Measurements from ENCODE around the gene CAB39L. TPM values are rescaled to one million over a fixed set of nuclear protein-coding genes. Genes with fewer than 3 reads are reported as not detected.

Gene CAB39L
- total and polyA plus RNA-seq, 4 donors, result 1.8 to 5.1 (median 2.1) TPM

DNA sequence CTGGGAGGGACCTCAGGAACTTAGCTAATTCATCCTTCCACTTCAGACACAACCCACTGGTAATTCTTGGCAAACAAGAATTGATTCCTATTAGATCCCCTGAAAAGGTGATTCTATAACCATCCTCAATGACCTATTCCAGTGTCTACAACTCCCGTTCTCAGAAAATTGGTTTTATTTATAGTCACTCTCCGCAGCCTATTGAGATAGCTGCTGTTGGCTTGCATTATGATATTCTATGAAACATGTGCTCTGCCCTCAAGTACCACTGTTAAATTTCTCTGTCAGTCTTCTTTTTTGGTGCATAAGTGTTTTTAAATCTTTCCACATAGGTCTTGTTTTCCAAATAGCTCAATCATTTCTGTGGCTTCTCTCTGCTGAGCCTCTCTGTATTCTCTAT lies 121.2 kb downstream of the CAB39L start:
- WGBS, result over 99% methylated on average over 2 of the region's 2 CpGs
- no peak for TF ChIP-seq TAF1 (conservative IDR thresholded peaks at IDR 0.05)
- no peak for TF ChIP-seq JUND (IDR thresholded peaks at IDR 0.05)
- TF ChIP-seq RXRA (IDR thresholded peaks at IDR 0.05), result no peak
- no peak for TF ChIP-seq EGR1 (IDR thresholded peaks at IDR 0.05; ENCODE audit: low read depth in 2 of 2)
- TF ChIP-seq, protein P1, sequence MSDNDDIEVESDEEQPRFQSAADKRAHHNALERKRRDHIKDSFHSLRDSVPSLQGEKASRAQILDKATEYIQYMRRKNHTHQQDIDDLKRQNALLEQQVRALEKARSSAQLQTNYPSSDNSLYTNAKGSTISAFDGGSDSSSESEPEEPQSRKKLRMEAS (IDR thresholded peaks at IDR 0.05), result no peak
- no peak for TF ChIP-seq FOXA1 (IDR thresholded peaks at IDR 0.05)
- no peak for TF ChIP-seq HNF4G (IDR thresholded peaks at IDR 0.05)
- TF ChIP-seq, protein P2, sequence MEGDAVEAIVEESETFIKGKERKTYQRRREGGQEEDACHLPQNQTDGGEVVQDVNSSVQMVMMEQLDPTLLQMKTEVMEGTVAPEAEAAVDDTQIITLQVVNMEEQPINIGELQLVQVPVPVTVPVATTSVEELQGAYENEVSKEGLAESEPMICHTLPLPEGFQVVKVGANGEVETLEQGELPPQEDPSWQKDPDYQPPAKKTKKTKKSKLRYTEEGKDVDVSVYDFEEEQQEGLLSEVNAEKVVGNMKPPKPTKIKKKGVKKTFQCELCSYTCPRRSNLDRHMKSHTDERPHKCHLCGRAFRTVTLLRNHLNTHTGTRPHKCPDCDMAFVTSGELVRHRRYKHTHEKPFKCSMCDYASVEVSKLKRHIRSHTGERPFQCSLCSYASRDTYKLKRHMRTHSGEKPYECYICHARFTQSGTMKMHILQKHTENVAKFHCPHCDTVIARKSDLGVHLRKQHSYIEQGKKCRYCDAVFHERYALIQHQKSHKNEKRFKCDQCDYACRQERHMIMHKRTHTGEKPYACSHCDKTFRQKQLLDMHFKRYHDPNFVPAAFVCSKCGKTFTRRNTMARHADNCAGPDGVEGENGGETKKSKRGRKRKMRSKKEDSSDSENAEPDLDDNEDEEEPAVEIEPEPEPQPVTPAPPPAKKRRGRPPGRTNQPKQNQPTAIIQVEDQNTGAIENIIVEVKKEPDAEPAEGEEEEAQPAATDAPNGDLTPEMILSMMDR (IDR thresholded peaks at IDR 0.05; ENCODE audit: low read depth, low read length, missing input control), result no peak
- TF ChIP-seq YY1 (IDR thresholded peaks at IDR 0.05), result no peak
- TF ChIP-seq RAD21 (IDR thresholded peaks at IDR 0.05), result no peak
- TF ChIP-seq HNF4A (conservative IDR thresholded peaks at IDR 0.05), result no peak
- TF ChIP-seq, protein P3, sequence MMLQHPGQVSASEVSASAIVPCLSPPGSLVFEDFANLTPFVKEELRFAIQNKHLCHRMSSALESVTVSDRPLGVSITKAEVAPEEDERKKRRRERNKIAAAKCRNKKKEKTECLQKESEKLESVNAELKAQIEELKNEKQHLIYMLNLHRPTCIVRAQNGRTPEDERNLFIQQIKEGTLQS (IDR thresholded peaks at IDR 0.05), result no peak
- TF ChIP-seq GABPA (IDR thresholded peaks at IDR 0.05 in 1 of 2, conservative IDR thresholded peaks at IDR 0.05 in 1 of 2), result no peak
- TF ChIP-seq, protein P4, sequence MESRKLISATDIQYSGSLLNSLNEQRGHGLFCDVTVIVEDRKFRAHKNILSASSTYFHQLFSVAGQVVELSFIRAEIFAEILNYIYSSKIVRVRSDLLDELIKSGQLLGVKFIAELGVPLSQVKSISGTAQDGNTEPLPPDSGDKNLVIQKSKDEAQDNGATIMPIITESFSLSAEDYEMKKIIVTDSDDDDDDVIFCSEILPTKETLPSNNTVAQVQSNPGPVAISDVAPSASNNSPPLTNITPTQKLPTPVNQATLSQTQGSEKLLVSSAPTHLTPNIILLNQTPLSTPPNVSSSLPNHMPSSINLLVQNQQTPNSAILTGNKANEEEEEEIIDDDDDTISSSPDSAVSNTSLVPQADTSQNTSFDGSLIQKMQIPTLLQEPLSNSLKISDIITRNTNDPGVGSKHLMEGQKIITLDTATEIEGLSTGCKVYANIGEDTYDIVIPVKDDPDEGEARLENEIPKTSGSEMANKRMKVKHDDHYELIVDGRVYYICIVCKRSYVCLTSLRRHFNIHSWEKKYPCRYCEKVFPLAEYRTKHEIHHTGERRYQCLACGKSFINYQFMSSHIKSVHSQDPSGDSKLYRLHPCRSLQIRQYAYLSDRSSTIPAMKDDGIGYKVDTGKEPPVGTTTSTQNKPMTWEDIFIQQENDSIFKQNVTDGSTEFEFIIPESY (IDR thresholded peaks at IDR 0.05), result no peak
- H3K4me3 ChIP-seq (ENCODE audit: low read depth in 1 of 3, low read length in 3 of 3), result no peak overlapping the region
- no peak for DNase-seq (ENCODE audit: low spot score)
- no peaks in the 10 kb centered on the region for H3K36me3 ChIP-seq (ENCODE audit: control insufficient read depth in 4 of 4, insufficient read depth in 3 of 4, low read depth in 1 of 4, low read length in 3 of 4)
- H3K4me1 ChIP-seq (ENCODE audit: control insufficient read depth in 4 of 4, insufficient read depth in 4 of 4, low read length in 3 of 4), result peaks cover 0 to 19% (median 15%) of the 10 kb centered on the region in 4 donors
- H3K27ac ChIP-seq (ENCODE audit: low read depth in 1 of 2, low read length in 2 of 2), result no peak overlapping the region
- H3K27me3 ChIP-seq (ENCODE audit: control insufficient read depth in 4 of 4, insufficient read depth in 4 of 4, low read length in 3 of 4), result no peaks in the 10 kb centered on the region
- no peak overlapping the region for H3K9ac ChIP-seq (ENCODE audit: low read depth in 1 of 2, low read length in 2 of 2)
- no peaks in the 10 kb centered on the region for H3K9me3 ChIP-seq (ENCODE audit: control insufficient read depth in 4 of 4, low read length in 3 of 4)

DNA sequence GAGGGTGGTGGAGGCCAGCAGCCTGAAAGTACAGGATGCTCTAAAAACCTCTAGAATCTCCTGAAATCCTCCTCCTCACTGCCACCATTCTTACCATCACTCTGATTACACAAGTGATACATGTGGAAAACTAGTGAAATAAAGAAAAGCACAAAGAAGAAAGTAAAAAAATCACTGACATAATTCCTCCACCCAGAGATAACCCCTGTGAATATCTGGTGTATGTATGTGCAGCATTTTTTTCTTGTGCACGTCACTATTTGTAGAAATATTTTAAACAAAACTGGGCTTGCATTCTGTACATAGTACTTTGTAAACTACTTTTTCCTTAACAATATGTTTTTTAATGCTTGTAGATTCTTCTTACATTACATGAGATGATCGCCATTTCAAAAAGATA lies 122.9 kb downstream of the CAB39L start:
- no peak overlapping the region for H3K27ac ChIP-seq (ENCODE audit: low read depth in 1 of 2, low read length in 2 of 2)
- TF ChIP-seq, protein P2 (IDR thresholded peaks at IDR 0.05; ENCODE audit: low read depth, low read length, missing input control), result no peak
- TF ChIP-seq, protein P1 (IDR thresholded peaks at IDR 0.05), result no peak
- TF ChIP-seq FOXA2 (IDR thresholded peaks at IDR 0.05) (no peak), RXRA (IDR thresholded peaks at IDR 0.05) (no peak), YY1 (IDR thresholded peaks at IDR 0.05) (no peak), TAF1 (conservative IDR thresholded peaks at IDR 0.05) (no peak), NR2F2 (IDR thresholded peaks at IDR 0.05) (no peak), SP1 (IDR thresholded peaks at IDR 0.05) (no peak), HNF4A (conservative IDR thresholded peaks at IDR 0.05) (no peak)
- 95% methylated on average over 2 of the region's 2 CpGs for WGBS
- H3K4me1 ChIP-seq (ENCODE audit: control insufficient read depth in 4 of 4, insufficient read depth in 4 of 4, low read length in 3 of 4), result peaks cover 0 to 3% (median 2%) of the 10 kb centered on the region in 4 donors
- H3K9me3 ChIP-seq (ENCODE audit: control insufficient read depth in 4 of 4, low read length in 3 of 4), result no peaks in the 10 kb centered on the region
- no peak overlapping the region for H3K9ac ChIP-seq (ENCODE audit: low read depth in 1 of 2, low read length in 2 of 2)
- H3K27me3 ChIP-seq (ENCODE audit: control insufficient read depth in 4 of 4, insufficient read depth in 4 of 4, low read length in 3 of 4), result no peaks in the 10 kb centered on the region
- no peak overlapping the region for H3K4me3 ChIP-seq (ENCODE audit: low read depth in 1 of 3, low read length in 3 of 3)
- DNase-seq (ENCODE audit: low spot score), result no peak
- H3K36me3 ChIP-seq (ENCODE audit: control insufficient read depth in 4 of 4, insufficient read depth in 3 of 4, low read depth in 1 of 4, low read length in 3 of 4), result no peaks in the 10 kb centered on the region

All from liver (tissue), 9 donors.